TTC549 (cell line): ENCODE measurements around the gene COL21A1.
"Not testable (repeated sequence)": the region's sequence is repeated elsewhere in the genome, so short reads cannot be mapped to it uniquely, and the experiment has no call there.

ENCODE experiments used
- FAIRE-seq: peaks from 2 replicates; lab custom pipeline; 2012; peaks lifted over from hg19 to GRCh38; lab: Jason Lieb, UNC

The COL21A1 gene

DNA sequence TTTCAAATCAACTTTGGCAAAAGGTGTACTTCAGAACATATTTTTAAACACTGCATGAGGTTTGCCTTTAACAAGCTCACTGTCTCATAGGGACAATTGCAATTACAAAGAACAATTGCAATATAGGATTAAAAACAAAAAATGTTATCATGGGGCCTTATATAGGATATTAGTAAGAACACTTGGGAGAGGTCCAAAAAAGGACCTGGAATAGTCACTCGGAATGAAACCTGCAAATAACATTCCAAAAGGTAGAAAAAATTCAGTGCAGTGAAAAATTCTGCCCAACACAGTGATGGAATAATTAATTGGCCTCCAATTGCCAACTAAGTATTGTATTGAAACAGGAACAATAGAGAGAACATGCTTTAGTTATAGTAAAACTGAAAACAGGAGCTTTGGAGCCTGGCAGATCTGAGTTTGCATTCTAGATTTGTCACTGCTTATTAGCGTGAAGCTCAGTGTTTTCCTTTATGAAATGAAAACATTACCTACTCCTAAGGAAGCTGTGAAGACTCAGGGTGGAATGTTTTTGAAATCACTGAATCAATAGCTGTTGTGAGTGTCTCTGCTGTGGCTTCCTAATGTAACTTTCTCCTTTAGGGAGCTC lies 199.3 kb downstream of the COL21A1 start:
- FAIRE-seq, result no peak

DNA sequence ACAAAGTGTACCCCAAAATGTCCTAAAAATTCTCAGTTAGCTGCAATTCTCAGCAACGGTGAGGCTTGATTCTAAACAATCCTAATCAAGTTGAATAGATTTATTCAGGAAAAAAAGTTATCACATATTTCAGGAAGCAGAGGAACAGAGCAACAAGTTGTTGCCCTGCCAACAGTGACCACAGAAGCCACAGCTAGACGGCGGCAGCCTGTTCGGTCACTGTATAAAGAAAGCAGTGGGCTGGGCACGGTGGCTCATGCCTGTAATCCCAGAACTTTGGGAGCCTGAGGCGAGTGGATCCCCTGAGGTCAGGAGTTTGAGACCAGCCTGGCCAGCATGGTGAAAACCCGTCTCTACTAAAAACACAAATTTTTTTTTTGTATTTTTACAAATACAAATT lies 200.8 kb downstream of the COL21A1 start:
- no peak for FAIRE-seq

DNA sequence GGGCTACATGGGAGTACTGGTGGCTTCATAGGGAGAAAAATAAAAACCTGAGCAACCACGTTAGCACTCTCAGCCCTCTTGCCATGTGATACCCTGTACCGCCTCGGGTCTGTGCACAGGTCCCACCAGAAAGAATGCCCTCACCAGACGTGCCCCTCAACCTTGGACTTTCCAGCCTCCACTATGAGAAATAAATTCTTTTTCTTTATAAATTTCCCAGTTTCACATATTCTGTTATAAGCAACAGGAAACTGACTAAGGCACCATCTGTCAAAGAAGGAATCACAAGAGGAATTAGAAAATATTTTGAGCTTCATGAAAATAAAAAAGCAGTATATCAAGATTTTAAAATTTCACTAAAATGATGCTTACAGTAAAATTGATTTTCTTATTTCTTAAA lies 203.6 kb downstream of the COL21A1 start:
- FAIRE-seq, result no peak

DNA sequence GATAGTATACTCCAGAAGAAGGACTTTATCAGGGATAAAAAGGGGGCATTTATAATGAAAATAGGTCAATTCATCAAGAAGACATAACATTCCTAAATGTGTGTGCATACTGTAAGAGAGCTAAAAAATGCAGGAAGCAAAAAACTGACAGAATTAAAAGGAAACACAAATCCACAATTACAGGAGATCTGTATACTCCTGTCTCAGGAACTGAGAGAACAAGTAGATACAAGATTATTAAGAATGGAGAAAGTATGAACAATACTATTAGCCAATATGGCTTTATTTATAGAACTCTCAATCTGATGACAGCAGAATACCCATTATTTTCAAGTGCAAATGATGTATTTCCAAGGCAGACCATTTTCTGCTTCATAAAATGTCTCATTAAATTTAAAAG lies 204.3 kb downstream of the COL21A1 start:
- no peak for FAIRE-seq

DNA sequence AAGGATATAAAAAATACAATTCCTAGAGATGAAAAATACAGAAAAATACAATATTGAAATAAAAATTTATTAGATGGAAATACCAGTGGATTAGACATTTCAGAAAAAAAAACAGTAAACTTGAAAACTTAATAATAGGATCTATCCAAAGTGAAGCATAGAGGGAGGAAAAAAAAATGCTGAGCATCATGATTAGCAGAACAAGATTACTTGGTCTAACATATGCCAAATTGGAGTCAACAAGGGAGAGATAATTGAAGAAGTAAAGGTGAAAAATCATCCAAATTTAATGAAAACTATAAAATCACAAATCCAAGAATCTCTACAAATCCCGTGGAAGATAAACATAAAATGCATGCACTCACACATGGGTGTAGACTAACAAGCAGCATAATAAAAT lies 205.8 kb downstream of the COL21A1 start:
- FAIRE-seq, result no peak

DNA sequence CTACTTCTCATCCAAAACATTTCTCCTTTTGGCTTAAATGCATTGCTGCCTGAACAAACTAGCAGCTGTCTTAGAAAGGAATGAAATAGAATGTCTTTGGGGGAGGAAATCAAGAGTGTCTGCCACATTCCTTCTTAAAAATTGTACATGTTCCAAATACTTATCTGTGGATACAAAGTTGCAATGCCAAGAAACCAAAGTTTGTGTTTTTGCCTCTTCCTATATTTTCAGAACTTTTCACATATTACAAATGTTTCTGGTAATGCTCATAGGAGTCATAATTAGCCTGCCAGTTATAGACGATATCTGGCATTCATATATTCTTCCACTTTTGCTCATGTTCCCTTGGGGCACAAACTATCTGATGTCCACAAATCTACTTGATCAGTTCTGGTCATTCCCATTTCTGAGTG lies 206.5 kb downstream of the COL21A1 start:
- no peak for FAIRE-seq

DNA sequence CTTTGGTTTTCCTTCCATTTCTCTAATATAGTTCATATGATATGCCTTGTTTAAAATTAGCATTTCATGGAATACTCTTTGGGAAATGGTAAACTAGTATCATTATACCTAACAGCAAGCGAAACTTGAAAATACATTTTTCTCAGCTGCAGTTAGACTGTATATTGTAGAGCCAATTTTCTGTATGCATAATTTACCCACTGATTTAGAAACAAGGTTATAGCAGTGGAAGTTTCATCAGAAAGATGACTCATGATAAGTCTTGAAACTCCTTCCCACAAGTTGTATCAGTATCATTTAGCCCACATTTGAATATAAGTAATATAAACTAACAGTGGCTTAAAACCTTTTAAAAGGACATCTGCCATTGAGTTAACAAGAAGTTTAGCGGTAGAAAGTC lies 207.2 kb downstream of the COL21A1 start:
- no peak for FAIRE-seq

DNA sequence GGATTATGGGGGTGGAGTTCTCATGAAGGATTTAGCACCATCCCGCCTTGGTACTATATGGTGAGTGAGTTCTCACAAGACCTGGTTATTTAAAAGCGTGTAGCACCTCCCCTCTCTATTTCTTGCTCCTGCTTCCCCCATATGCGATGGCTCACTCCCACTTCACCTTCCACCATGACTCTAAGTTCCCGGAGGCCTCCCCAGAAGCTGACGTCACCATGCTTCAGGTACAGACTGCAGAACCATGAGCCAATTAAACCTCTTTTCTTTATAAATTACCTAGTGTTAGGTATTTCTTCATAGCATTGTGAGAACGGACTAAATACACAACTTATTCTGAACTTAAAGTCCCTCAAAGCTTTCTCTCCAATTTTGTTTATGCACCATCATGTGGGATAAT lies 208.6 kb downstream of the COL21A1 start:
- no peak for FAIRE-seq

DNA sequence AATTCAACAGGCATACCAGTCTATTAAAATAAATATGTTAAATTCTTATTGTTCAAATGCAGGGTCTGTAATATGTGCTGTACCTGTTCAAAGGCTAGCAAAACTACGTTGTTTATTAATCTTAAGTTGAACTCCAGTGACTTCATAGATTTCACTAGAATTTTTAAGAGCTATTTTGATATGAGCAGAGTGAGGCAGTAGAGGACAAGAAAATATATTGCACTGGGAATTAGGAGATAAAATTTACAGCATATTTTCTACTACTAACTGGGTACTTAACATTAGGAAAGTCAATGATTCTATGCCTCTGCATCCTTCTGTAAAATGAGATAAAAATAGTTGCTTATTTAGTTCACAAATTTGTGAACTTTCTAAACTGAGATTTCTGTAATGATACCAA lies 209.8 kb downstream of the COL21A1 start:
- FAIRE-seq, result no peak

DNA sequence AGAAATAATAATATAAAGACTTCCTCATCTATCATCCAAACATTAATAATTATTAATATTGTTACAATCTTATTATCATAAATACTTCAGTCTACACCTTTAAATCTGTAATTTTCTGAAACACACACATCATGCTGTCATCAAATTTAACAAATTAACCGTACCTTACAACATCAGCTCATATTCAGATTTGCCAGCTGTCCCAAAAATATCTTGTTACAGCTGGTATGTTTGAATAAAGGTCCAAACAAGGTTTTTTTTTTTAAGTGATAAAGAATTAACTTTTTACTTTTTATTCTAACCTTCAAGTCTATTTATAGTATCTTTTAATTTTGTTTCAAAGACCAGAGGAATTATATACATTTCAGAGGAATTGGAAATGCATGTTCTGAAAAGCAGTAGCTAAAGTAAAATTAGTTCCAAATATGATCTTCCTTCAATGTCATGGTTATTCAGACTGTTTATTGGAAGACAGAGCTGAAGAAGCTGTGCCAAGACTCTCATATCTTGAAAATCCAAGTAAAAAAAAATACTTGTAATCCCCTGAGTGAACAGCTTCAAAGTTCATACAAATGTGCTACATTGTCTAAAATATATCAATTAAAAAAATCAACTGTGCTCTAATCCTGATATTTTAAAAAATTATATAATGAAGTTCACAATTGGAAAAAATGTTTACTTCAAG lies 210.3 kb downstream of the COL21A1 start:
- FAIRE-seq, result no peak

DNA sequence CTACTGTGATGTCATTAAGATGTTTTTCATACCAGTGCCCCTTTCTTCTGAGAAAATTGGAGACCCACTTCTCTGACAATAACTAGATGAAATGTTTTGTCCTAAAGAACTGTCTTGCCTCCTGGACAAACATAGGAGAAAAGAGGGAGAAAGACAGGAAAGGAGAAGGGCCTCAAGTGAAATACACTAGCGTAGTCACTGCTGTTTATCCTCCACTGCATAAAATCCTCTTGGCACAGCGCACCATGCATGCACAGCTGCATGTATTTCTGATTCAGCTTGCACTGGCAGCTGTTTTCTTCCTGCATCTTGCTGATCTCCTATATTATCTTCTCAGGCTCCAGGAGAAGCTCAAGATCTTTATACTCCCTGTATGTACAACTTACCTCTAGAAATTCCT lies 214.0 kb downstream of the COL21A1 start:
- FAIRE-seq, result no peak

DNA sequence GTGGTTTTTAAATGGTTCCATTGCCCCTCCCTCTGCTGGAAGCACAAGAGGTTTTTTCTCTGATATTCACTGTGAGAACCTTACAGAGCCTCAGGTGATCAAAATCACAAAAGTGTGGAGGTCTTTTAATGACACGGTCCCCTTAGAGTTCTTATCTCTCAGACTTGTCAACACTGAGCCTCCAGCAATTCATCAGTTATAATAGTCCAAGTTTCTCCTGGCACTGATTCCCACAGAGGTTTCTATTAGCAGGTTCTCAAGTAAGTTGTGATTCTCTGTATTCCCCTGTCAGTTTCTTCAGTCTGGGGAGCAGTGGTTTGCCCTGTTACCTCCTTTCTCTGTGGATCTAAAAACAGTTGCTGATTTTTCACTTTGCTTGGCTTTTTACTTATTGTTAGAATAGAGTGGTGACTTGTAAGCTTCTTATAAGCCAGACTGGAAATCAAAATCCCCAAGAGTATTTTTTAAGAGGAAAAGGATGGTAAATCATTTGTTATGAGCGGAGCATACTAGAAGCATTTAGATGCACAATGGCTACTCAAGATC lies 214.6 kb downstream of the COL21A1 start:
- no peak for FAIRE-seq

DNA sequence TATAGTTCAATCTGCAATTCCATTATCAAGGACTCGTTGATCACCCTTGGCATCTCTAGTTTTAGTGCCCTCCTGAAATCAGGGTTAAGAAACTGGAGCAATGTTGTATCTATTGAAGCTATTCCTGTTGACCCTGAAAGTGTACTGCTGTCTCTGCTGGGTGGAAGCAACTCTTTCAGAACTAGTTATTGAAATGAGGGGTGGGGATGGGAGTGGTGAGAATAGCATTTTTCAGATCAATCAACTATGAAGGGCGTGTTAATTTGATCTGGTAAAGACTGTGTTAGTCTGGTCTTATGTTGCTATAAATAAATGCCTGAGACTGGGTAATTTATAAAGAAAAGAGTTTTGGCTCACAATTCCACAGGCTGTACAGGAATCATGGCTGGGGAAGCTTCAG lies 219.5 kb downstream of the COL21A1 start:
- no peak for FAIRE-seq

DNA sequence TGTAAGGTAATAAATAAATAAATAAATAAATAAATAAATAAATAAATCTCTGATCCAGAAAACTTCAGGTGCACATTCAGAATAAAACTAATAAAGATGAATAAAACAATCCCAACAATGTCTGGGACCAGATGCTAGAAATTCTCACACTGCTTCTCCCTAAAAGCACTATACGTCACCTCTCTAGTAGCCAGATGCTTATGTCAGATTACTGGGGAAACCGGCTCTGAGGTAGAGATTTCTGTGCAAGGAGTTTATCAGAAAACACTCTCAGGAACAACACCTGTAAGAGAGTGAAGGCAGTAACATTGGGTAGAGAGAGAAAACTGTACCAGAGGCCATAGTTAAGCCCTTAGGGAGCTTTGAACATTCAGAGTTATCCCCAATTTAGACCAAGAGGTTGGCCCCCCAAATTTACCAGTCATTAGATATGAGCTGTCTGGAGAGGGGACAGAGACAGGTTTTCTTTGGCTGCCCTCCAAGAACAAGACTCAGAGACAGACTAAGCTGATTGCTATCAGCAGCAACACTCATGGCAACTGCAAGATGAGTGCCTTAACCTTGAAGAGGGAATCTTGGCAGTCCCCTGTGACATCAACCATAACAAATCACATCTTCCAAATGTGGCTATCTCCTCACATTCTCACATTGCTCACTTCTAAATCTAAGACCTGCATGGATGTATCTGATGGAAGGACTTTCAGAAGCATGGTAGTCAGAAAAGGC lies 220.8 kb downstream of the COL21A1 start:
- FAIRE-seq, result no peak

DNA sequence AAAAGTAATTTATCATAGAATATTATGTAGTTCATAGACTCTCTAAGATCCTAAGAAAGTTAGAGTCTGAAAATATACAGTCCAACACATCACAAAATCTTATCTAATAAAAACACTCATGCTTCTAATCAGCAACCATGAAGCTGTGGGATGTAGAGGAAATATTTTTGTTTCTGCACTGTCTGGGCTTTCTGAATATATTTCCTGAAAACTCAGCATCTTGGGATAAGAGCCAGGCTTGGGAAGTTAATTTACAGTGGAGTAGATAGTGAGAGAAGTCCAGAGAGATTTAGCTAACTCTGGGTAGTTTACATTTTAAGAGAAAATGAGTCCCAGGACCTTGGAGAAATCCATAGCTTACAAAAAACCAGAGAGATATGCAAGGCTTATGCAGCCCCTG lies 221.6 kb downstream of the COL21A1 start:
- no peak for FAIRE-seq

DNA sequence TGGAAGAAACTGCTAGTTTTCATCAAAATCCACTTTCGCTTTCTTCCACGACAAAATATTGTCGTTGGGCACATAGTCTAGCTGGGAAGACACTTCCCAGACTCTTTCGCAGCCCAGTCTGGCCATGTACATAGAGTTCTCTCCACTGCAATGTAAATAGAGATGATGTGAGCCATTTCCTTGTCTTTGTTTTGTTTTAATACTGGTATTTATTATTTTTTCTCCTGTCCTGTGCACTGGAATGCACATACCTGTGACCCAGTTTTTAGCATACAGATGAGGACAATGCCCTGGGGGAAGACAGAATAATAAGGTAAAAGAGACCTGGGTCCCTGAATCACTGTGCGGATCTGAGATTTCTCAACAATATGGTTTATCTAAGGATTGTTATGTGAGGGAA lies 222.4 kb downstream of the COL21A1 start:
- FAIRE-seq, result no peak

DNA sequence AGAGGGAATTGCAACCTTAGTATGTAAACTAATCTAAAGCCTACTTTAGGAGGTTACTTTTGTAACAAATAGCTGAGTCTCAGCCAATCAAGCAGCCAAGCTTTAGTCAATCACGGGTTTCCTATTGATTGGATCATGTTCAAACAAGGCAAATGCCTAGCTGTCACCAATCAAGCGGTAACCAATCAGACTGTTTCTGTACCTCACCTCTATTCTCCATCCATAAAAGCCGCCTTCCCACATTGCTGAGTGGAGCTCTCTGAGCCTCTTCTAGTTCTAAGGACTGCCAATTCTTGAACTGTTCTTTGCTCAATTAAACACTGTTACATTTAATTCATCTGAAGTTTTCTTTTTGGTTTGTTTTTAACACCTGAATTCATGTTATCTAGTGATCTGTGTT lies 223.6 kb downstream of the COL21A1 start:
- FAIRE-seq, result no peak

DNA sequence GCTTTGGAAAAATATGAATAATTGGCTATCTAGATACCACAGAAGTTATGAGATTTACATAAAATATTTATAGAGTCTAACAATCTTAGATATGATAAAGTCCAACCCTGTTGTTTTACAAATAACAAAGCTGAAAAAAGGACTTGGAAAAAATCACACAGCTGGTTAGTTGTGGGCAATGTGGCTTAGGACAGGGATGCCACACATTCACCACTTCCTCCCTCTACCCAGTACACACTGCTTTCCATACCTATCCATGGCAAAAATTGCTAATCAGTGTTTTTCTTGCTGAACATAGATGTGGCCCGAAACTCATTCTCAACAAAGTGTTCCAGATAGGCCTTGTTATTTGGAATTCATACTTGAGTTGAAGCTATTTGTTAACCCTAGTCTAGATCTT lies 224.7 kb downstream of the COL21A1 start:
- no peak for FAIRE-seq

DNA sequence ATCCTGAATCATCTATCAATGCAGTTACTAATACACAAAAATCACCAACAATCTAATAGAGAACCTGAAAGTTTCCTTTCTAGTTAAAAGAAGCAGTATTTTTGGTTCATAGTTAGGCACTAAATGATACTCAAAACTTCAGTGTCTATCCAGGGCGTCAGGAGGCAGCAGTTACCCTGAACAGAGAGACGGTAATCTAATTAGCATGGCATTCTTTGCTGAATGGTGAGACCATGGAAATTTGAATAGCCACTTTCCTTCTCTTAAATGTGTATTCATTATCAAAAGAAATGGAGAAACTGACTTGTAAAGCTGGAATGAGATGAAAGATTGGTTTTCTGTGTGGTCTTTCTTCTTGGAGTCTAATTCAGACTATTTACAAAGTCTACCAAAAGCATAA lies 225.4 kb downstream of the COL21A1 start:
- FAIRE-seq, result no peak

DNA sequence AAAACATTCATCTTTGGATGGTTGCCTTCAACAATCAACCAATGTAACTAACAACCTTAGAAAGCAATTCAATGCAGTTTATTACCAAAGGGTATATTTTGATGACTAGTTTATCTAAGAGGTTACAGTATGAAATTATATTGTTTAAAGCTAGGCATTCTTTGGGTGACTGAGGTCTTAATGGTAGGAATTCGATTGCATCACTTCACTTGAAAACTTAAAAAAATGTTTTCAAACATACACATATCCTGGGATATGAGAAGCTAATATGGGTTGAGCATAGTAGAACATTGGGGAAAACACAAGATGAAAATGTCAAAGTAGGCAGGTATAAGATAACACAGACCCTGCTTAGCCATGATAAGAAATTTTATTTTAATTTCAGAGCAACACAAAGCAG lies 227.4 kb downstream of the COL21A1 start:
- FAIRE-seq, result no peak

DNA sequence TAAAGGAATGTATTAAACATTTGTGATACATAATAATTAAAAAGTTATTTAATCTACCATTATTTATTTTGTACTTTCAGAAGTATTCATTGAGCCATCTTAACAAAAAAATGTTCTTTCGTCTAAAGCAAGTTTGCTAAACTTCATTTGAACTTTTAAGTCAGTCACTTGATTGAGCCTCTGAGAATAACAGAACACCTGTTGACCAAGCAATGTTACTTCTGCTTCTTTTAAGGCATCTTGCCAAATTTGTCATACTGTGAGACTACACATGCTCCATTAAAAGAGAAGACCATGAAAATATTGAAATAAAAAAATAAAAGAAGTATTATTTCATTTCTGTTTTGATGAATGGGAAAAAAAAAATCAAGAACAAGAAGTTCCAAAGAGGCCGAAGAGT lies 230.2 kb downstream of the COL21A1 start:
- no peak for FAIRE-seq

DNA sequence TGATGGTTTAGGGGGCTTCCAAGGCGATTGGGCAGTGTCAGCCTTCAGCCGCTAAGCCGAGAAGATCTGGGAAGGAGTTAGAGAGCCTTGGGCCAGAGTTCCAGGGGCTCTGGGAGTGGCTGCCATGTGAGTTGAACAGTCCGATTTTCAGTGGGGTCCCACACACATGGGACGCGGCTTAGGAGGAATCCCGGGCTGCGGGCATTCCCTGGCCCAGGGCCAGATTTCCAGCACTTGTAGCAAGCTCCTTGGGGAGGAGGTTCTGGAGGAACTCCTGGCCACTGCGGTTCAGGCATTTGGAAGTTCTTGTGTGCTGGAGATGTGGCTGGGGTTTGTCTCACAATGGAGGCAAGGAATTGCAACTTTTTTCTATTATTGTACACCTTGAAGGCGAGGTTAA lies 233.3 kb downstream of the COL21A1 start:
- not testable (repeated sequence) for FAIRE-seq

DNA sequence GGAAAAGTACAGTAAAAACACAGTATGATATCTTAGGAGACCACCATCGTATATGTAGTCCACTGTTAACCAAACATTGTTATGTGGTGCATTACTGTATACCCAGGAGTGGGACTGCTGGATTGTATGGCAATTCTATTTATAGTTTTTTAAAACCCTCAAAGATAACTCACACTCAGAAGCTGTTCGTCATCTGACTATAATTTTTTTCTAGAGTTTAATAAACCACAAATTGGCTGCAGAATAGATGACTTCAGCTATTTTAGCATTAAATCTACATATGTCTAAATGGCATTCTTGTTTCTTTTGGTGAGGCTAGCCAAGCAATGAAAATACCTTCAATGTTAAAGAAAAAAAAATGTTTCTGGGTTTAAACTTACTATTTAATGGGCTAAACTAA lies 237.7 kb downstream of the COL21A1 start:
- no peak for FAIRE-seq
